IMR-90 (cell line): Measurements from ENCODE around the gene THRAP3.

Experiments used
- CEBPB ChIP-seq: IDR thresholded peaks from 2 replicates; pipeline ENCODE4 v1.6.1; 2012; ENCODE audit warnings: low read depth, low read length, improper control_type of control experiment
- FOS ChIP-seq: fragments of 150-350 bp; IDR thresholded peaks from 2 replicates; pipeline ENCODE4 v1.6.1; 2016; ENCODE audit warnings: low read depth, low read length
- MAFK ChIP-seq: IDR thresholded peaks from 2 replicates; pipeline ENCODE4 v1.6.1; 2012; ENCODE audit warnings: low read depth, low read length, improper control_type of control experiment
- POLR2A ChIP-seq: IDR thresholded peaks from 2 replicates; pipeline ENCODE4 v1.6.1; 2012; ENCODE audit warnings: mild to moderate bottlenecking, low read depth, low read length
- RCOR1 ChIP-seq: IDR thresholded peaks from 2 replicates; pipeline ENCODE4 v1.6.1; 2012; ENCODE audit warnings: mild to moderate bottlenecking, low read length, improper control_type of control experiment; ENCODE audit not compliant: insufficient replicate concordance
- RFX5 ChIP-seq: IDR thresholded peaks from 2 replicates; pipeline ENCODE4 v1.8.0; 2012; ENCODE audit warnings: low read depth, mild to moderate bottlenecking, low read length, moderate library complexity
- SMC3 ChIP-seq: fragments of 150-350 bp; IDR thresholded peaks from 2 replicates; pipeline ENCODE4 v1.6.1; 2016; ENCODE audit warnings: low read depth, mild to moderate bottlenecking, antibody characterized with exemption, low read length, moderate library complexity
- TF ChIP-seq, protein P1 (sequence below): conservative IDR thresholded peaks from 2 replicates; pipeline ENCODE4 v1.5.1; 2012; ENCODE audit warnings: mild to moderate bottlenecking, low read depth, low read length, improper control_type of control experiment
- TF ChIP-seq, protein P2 (sequence below): fragments of 150-350 bp; IDR thresholded peaks from 2 replicates; pipeline ENCODE4 v1.6.1; 2017; ENCODE audit warnings: mild to moderate bottlenecking, antibody characterized with exemption, low read length, low read depth
- TF ChIP-seq, protein P3 (sequence below): fragments of 150-350 bp; IDR thresholded peaks from 2 replicates; pipeline ENCODE4 v1.6.1; 2016; ENCODE audit warnings: low read depth, mild to moderate bottlenecking, low read length, moderate library complexity, borderline replicate concordance

DNA sequence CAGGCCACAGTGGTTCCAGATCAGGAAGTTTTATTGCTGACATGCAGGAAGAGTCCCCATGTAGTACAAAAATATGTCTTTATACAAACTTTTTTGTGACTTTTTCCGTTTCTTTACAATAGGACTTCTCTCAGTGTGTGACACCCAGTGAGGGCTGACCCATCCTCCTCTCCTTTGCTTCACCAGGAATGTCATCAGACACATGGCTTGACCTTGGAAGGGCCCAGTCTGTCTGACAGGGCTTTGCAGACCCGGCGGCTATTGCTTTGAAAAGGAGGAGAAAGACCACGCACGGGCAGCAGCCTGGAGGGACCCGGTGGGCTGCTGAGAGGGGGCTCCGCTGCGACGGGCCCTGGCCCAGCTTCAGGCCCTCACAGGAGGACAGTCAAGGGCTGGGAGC is 115.4 kb downstream of the THRAP3 start:
- TF ChIP-seq, protein P1, sequence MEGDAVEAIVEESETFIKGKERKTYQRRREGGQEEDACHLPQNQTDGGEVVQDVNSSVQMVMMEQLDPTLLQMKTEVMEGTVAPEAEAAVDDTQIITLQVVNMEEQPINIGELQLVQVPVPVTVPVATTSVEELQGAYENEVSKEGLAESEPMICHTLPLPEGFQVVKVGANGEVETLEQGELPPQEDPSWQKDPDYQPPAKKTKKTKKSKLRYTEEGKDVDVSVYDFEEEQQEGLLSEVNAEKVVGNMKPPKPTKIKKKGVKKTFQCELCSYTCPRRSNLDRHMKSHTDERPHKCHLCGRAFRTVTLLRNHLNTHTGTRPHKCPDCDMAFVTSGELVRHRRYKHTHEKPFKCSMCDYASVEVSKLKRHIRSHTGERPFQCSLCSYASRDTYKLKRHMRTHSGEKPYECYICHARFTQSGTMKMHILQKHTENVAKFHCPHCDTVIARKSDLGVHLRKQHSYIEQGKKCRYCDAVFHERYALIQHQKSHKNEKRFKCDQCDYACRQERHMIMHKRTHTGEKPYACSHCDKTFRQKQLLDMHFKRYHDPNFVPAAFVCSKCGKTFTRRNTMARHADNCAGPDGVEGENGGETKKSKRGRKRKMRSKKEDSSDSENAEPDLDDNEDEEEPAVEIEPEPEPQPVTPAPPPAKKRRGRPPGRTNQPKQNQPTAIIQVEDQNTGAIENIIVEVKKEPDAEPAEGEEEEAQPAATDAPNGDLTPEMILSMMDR, result no peak
- no peak for TF ChIP-seq SMC3
- no peak for TF ChIP-seq MAFK
- TF ChIP-seq POLR2A, result no peak
- TF ChIP-seq, protein P2, sequence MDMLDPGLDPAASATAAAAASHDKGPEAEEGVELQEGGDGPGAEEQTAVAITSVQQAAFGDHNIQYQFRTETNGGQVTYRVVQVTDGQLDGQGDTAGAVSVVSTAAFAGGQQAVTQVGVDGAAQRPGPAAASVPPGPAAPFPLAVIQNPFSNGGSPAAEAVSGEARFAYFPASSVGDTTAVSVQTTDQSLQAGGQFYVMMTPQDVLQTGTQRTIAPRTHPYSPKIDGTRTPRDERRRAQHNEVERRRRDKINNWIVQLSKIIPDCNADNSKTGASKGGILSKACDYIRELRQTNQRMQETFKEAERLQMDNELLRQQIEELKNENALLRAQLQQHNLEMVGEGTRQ, result no peak
- TF ChIP-seq, protein P3, sequence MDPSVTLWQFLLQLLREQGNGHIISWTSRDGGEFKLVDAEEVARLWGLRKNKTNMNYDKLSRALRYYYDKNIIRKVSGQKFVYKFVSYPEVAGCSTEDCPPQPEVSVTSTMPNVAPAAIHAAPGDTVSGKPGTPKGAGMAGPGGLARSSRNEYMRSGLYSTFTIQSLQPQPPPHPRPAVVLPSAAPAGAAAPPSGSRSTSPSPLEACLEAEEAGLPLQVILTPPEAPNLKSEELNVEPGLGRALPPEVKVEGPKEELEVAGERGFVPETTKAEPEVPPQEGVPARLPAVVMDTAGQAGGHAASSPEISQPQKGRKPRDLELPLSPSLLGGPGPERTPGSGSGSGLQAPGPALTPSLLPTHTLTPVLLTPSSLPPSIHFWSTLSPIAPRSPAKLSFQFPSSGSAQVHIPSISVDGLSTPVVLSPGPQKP, result no peak
- TF ChIP-seq RFX5, result no peak
- no peak for TF ChIP-seq CEBPB
- TF ChIP-seq RCOR1, result no peak
- TF ChIP-seq FOS, result no peak
